Uterus (tissue), 2 donors: Measurements from ENCODE around the gene MBD2.

Experiments
- POLR2A ChIP-seq, 2 donors: fragments of 450-650 bp; IDR thresholded peaks; one replicate each; pipeline ENCODE4 v1.6.1; 2016; ENCODE audit warnings: antibody characterized with exemption in 2 of 2, mild to moderate bottlenecking in 1 of 2, moderate library complexity in 1 of 2
- TF ChIP-seq, protein P1 (sequence below), 4 experiments: fragments of 200-600 bp in 2 of 4; fragments of 450-650 bp in 2 of 4; sonication (generic) in 2 of 4; IDR thresholded peaks; one replicate each; pipeline ENCODE4 v1.5.1; 2016 to 2019; ENCODE audit warnings: antibody characterized with exemption in 4 of 4, mild to moderate bottlenecking in 2 of 4, moderate library complexity in 1 of 4

DNA sequence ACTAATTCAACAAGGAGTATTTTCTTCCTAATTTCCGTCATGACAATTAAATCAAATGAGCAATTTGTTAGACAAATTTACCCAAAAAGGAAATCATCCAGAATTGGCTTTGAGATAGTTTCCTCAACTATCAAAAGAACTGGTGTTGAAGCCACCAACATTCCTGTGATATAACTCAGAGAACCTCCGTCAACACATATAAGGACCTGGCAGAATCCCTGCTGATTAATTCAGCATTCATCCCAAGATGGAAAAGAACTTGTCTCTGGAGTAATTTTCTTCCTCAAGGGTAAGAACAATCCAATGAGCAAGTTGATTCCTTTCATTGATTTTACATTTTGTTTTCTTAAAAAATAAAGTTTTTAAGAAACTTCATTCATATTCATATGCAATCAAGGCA is 62.0 kb downstream of the MBD2 start:
- TF ChIP-seq, protein P1, sequence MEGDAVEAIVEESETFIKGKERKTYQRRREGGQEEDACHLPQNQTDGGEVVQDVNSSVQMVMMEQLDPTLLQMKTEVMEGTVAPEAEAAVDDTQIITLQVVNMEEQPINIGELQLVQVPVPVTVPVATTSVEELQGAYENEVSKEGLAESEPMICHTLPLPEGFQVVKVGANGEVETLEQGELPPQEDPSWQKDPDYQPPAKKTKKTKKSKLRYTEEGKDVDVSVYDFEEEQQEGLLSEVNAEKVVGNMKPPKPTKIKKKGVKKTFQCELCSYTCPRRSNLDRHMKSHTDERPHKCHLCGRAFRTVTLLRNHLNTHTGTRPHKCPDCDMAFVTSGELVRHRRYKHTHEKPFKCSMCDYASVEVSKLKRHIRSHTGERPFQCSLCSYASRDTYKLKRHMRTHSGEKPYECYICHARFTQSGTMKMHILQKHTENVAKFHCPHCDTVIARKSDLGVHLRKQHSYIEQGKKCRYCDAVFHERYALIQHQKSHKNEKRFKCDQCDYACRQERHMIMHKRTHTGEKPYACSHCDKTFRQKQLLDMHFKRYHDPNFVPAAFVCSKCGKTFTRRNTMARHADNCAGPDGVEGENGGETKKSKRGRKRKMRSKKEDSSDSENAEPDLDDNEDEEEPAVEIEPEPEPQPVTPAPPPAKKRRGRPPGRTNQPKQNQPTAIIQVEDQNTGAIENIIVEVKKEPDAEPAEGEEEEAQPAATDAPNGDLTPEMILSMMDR (IDR thresholded peaks at IDR 0.05) = no peak
- no peak for TF ChIP-seq POLR2A (IDR thresholded peaks at IDR 0.05)
